Ovary (tissue), 9 donors: Measurements from ENCODE around the gene ARHGEF7. TPM values are rescaled to one million over a fixed set of nuclear protein-coding genes. Genes with fewer than 3 reads are reported as not detected.

Source experiments
- DNase-seq, 5 donors: peaks; one replicate each; pipeline ENCODE4 v3.0.0-alpha.2; 2019 to 2020
- H3K27ac ChIP-seq, 2 donors: fragments of 200-600 bp; one replicate each; pipeline versions ENCODE4 v1.5.1 to v1.8.0; 2019 to 2022
- H3K27me3 ChIP-seq: fragments of 200-600 bp; one replicate; pipeline ENCODE4 v1.8.0; 2022
- H3K36me3 ChIP-seq: fragments of 200-600 bp; sonication (generic); one replicate; pipeline ENCODE4 v1.5.1; 2019
- H3K4me1 ChIP-seq: one replicate; pipeline ENCODE4 v1.8.1; 2013; ENCODE audit warnings: mild to moderate bottlenecking, moderate library complexity; ENCODE audit not compliant: insufficient read depth
- H3K4me3 ChIP-seq: fragments of 200-600 bp; sonication (generic); one replicate; pipeline ENCODE4 v1.5.1; 2017
- H3K9me3 ChIP-seq, 2 donors: fragments of 200-600 bp in 1 of 2; sonication (generic) in 1 of 2; one replicate each; pipeline versions ENCODE4 v1.5.1 to v1.8.1; 2013 to 2019; ENCODE audit warnings: mild to moderate bottlenecking in 1 of 2, moderate library complexity in 1 of 2
- CTCF ChIP-seq, 3 donors: fragments of 450-650 bp in 2 of 3; fragments of 200-600 bp in 1 of 3; IDR thresholded peaks; one replicate each; pipeline versions ENCODE4 v1.5.1 to v1.8.0; 2016 to 2022; ENCODE audit warnings: antibody characterized with exemption in 3 of 3, mild to moderate bottlenecking in 1 of 3
- EP300 ChIP-seq: sonication (generic); formaldehyde crosslinking; IDR thresholded peaks from one replicate; pipeline ENCODE4 v1.6.1; 2017; ENCODE audit warnings: antibody characterized with exemption
- POLR2A ChIP-seq: fragments of 450-650 bp; IDR thresholded peaks from one replicate; pipeline ENCODE4 v1.6.1; 2017; ENCODE audit warnings: antibody characterized with exemption, mild to moderate bottlenecking, moderate library complexity
- WGBS, 3 donors: extraction: QIAGEN DNeasy Blood & Tissue Kit in 1 of 3; methylation state at CpG; one replicate each; pipeline versions ENCODE4 v1.1.5 to v1.1.7; 2013 to 2017; 5-methylcytosine and 5-hydroxymethylcytosine counted together
- intact Hi-C, 4 donors: fragments of 100-400 bp; cut with DNase I; formaldehyde crosslinking; loops; one replicate each; pipeline versions ENCODE4 v1.11.0 to v1.15.1; 2022 to 2023
- polyA plus RNA-seq, 2 donors: library from polyadenylated mRNA; stranded (reverse); fragments of 200-250 nt in 1 of 2; fragments of 350-450 nt in 1 of 2; fragmentation: Illumina TruSeq in 1 of 2; extraction: RNeasy Lipid Tissue Mini Kit (QIAGEN cat#74804) in 1 of 2; gene quantifications; one replicate each; pipeline ENCODE4 v1.2.3, GENCODE V29; 2013 to 2014
- total RNA-seq, 7 donors: library from RNA; depleted of rRNA in 2 of 7; stranded (reverse); fragments of >200 nt in 2 of 7; fragmentation: NEBNext Ultra II Directional in 3 of 7; extraction: Animal tissue kit (Norgen Biotek cat#: 25700) in 3 of 7; gene quantifications; one replicate each; pipeline versions ENCODE4 v1.1.0 to v1.2.4, GENCODE V29; 2016 to 2023
- donor health status: DM: no; HTN: no; CAD: no; lungs with moderate emphysema.
- donor health status: DM: no; HTN: no; CAD: no.
- donor health status: Bipolar disorder and iron deficiency.
- donor health status: DM: yes; HTN: yes; CAD: no.
- donor health status: DM: no; HTN: no; CAD: no.
- donor health status: DM: yes; HTN: yes; CAD: no.

The ARHGEF7 gene
- total and polyA plus RNA-seq, 9 donors = 27.6 to 58.5 (median 52.2) TPM

DNA sequence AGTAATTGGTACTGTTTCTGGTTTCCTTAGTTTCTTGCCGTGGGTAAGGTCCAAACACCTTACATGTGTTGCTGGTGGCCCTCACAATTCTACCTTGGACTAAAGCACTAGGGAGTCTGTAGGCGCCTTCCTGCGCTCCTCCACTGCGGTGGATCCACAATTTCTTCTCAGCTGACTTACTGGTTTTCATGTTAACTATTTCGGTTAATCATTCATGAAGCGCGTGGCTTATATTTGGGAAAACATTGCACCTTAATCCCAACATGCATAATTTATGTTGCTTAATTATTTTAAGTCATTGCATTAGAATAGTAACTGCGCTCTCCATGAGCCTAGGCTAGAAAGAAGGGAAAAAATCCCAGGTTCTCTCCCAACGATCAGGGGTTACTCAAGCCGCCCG, 37.7 kb downstream of the ARHGEF7 start:
- H3K36me3 ChIP-seq = no peaks in the 10 kb centered on the region
- H3K4me3 ChIP-seq = peak overlapping the region; percentile 96
- H3K27me3 ChIP-seq = no peaks in the 10 kb centered on the region
- 4 to 7% (median 5%) methylated on average over 11 of the region's 11 CpGs for WGBS, 3 donors
- no peak for DNase-seq
- H3K9me3 ChIP-seq = no peaks in the 10 kb centered on the region
- TF ChIP-seq POLR2A (no peak), EP300 (no peak), CTCF (IDR thresholded peaks at IDR 0.05) (no peak)
- peak overlapping the region; percentile 87 to 97 for H3K27ac ChIP-seq
- H3K4me1 ChIP-seq = peaks cover 7% of the 10 kb centered on the region
- intact Hi-C loops = loop anchor here in 3 of 4 donors (5.0 to 10.0 kb wide), 4 partner anchors 52 to 236 kb away; partner anchors contain the start of gene ANKRD10 (in 1 of the 3)

- DNase-seq = peak; percentile 92 to 97 (median 94)
- H3K27ac ChIP-seq = peak overlapping the region; percentile 87 to 97
- H3K36me3 ChIP-seq = no peaks in the 10 kb centered on the region
- H3K4me1 ChIP-seq = peaks cover 7% of the 10 kb centered on the region
- intact Hi-C loops = loop anchor here in 3 of 4 donors (5.0 to 10.0 kb wide), 4 partner anchors 51 to 236 kb away; partner anchors contain the start of gene ANKRD10 (in 1 of the 3)
- TF ChIP-seq EP300 (peak; percentile 28), CTCF (IDR thresholded peaks at IDR 0.05) (peak in 2 of 3 donors; percentile 10 to 41), POLR2A (peak; percentile 94)
- 0 to 1% (median 0%) methylated on average over 69 to 84 of the region's 84 CpGs for WGBS, 3 donors
- peak overlapping the region; percentile 96 for H3K4me3 ChIP-seq
- no peaks in the 10 kb centered on the region for H3K27me3 ChIP-seq
- H3K9me3 ChIP-seq = no peaks in the 10 kb centered on the region
Measured at GRCh38 chr13:111153279-111153976, 38.3 kb downstream of the ARHGEF7 start.

- Histone ChIP-seq H3K27me3 (no peaks in the 10 kb centered on the region), H3K4me3 (peak overlapping the region; percentile 96), H3K4me1 (peaks cover 7% of the 10 kb centered on the region), H3K36me3 (no peaks in the 10 kb centered on the region), H3K9me3 (no peaks in the 10 kb centered on the region), H3K27ac (peak overlapping the region; percentile 87 to 97)
- no peak for DNase-seq
- WGBS, 3 donors = 0 to 1% (median 0%) methylated on average over 27 to 31 of the region's 31 CpGs
- intact Hi-C loops = loop anchor here in 3 of 4 donors (5.0 to 10.0 kb wide), 4 partner anchors 51 to 237 kb away; partner anchors contain the start of gene ANKRD10 (in 1 of the 3)
- no peak for TF ChIP-seq CTCF (IDR thresholded peaks at IDR 0.05)
- TF ChIP-seq POLR2A = no peak
- TF ChIP-seq EP300 = no peak
Measured at GRCh38 chr13:111153977-111154332, 38.8 kb downstream of the ARHGEF7 start.

- Histone ChIP-seq H3K4me3 (no peak overlapping the region), H3K4me1 (peaks cover 8% of the 10 kb centered on the region)
- DNase-seq = no peak
Measured at GRCh38 chr13:111156421-111156820, 41.3 kb downstream of the ARHGEF7 start.

More at GRCh38 chr13:111156421-111156820, 41.3 kb downstream of the ARHGEF7 start:
- no peak for TF ChIP-seq EP300
- TF ChIP-seq CTCF (IDR thresholded peaks at IDR 0.05) = no peak
- TF ChIP-seq POLR2A = no peak
- Histone ChIP-seq H3K9me3 (no peaks in the 10 kb centered on the region), H3K27me3 (no peaks in the 10 kb centered on the region), H3K36me3 (no peaks in the 10 kb centered on the region), H3K27ac (no peak overlapping the region)
- WGBS, 3 donors = 14 to 24% (median 14%) methylated on average over 1 of the region's 1 CpG
- intact Hi-C loops = loop anchor here in 2 of 4 donors (10.0 kb wide), 2 partner anchors 48 to 58 kb away; no protein-coding TSS in a partner anchor
